ENCODE data around the gene GPRIN1.
"Not testable (repeated sequence)": the region's sequence is repeated elsewhere in the genome, so short reads cannot be mapped to it uniquely, and the experiment has no call there.

Gene GPRIN1

DNA sequence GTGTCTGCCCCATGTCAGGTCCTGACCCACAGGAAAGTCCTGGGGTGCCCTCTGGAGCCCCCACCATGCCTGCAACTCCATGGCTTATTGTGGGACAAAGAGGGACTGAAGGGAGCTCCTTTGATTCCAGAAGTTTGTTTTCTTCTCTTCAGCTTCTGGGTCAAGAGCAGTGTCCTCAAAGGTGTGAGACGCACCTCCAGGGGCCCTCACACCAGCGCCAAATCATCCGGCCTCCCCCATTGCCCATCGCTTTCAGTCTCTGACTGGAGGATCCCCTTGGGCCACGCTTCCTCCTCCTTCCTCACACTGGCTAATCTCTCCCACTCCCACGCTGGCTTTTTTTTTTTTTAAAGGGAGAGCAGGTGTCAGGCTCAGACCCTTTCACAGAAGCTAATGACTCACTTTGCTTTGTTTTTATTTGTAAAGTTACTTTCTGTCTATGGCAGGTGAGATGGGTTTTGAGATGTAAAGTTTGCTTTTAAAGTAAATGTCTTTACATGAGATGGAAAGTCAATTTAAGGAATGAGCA lies 44.1 kb downstream of the GPRIN1 start:
- no peak for DNase-seq

DNA sequence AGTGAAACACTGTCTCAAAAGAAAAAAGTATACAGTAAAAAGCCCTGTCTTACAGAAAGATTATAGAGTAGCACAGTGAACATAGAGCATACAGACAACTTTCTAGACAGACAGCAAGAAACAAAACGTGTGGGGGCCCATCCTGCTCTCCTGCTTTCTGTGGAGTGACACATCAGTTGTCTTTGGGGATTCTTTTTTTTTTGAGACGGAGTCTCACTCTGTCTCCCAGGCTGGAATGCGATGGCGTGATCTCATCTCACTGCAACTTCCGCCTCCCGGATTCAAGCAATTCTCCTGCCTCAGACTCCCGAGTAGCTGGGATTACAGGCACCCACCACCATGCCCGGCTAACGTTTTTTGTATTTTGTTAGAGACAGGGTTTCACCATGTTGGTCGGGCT lies 46.0 kb downstream of the GPRIN1 start:
- DNase-seq: no peak

DNA sequence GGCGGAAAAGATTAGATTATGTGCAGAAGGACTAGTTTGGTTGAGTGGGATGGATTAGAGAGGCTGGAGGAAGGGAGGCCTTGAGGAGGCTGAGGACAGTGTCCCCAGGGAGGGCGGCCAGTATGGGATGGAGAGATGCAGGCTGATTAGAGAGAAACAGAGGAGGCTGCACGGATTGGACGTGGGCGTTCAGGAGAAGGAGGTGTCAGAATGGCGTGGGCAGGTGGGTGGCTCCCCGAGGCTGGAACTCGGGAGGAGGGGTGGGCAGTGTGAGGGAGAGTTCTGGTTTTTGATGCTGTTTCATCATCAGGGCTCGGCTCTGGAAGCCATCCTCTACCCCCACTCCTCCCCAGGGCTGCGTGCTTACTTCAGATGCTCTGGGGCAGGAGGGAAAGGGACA lies 47.8 kb downstream of the GPRIN1 start:
- DNase-seq: no peak

DNA sequence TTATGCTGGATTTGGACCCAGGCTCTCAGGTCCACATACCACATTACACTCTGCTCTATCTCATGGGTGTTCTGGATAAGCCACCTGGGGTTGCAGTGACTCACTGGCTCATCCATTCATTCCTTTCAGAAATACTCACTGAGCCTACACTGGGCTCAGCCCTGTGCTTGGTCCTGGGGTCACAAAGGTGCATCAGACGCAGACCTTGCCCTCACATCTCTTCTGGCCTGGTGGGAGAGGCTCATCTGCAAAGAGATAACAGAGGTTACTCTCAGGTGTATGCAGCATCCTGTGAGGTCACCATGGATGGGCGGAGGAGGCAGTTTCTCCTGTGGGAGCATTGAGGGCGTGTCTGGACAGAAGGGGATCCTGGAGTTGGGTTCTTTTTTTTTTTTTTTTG lies 48.7 kb downstream of the GPRIN1 start:
- DNase-seq: no peak

DNA sequence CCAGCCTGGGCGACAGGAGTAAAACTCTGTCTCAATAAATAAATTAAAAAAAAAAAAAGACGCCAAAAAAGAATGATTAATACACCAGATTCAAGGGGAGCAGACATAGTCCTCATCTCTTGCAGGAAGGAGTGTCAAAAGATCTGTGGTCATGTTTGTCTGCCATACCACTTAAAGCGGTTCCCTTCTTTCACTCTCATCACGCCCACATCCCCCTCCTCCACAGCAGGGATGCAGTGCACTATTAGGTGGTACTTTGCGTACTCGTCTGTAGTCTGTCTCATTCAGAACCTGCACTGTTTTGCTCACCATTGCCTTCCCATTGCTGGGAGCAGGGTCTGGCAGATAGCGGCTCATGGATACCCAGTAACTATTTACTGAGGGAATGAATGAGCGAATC lies 49.6 kb downstream of the GPRIN1 start:
- DNase-seq: no peak

DNA sequence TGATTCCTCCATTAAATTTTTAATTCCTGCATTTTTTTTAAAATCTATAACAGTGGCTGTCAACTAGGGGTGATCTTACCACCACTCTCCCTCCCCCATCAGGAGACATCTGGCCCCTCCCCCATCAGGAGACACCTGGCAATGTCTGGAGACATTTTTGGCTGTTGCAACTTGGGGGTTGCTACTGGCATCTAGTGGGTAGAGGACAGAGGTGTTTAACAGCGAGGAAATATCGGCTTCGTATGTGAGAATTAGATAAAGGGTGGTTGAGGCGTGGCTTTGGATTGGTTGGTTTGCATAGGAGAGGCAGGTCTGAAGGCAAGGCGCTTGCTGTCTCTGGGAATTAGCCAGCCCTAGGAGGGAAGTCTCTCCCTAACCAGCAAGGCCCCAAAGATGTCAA lies 50.3 kb downstream of the GPRIN1 start:
- no peak for DNase-seq

DNA sequence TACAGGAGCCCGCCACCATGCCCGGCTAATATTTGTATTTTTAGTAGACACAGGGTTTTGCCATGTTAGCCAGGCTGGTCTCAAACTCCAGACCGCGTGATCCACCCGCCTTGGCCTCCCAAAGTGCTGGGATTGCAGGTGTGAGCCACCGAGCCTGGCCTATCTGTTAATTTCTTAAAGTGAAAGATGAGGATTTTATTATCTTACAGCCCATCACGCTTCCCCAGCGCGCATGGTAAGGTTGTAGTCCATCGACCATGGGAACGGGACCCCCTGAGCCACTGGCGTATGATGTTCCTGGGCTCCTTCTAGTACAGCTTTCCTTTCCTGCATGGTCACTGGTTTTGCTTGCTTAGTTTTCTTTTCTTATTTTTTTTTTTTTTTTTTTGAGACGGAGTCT lies 52.1 kb downstream of the GPRIN1 start:
- no peak for DNase-seq

DNA sequence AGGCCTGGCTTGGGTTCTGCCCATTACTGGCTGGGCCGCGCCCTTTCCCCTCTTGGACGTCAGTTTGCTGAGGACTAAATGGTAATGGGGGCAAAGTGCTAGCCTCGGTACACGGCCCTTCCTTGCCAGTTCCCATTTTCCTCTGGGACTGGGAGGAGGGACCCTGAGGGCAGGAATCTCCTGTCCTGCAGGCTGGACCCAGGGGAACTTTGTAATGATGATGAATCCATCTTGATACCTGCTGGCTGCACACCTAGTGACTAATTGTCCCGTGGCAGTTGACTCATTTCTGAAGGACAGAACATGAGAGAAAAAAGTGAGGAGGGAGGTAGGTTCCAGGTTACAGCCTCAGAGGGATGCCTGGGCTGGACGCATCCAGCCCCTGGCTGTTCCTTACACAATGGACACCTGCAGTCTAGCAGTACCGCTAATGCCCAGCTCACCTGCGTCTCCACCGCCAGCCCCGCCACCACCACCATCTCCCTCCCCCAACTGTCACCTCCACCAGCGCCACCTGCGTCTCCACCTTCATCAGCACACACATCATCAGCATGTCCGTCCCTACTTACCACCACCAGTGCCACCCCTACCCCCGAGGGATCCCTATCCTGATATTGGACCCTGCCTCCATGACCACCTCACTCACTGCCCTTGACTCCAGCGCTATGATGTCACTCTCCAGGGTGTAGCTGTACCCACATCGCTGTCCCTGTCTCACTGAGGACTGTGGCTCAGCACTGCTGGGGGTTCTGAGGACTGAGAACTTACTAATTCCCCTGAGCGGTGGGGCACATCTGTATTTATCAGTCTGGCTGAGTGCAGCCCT lies 56.5 kb downstream of the GPRIN1 start:
- DNase-seq: peak; percentile 80

DNA sequence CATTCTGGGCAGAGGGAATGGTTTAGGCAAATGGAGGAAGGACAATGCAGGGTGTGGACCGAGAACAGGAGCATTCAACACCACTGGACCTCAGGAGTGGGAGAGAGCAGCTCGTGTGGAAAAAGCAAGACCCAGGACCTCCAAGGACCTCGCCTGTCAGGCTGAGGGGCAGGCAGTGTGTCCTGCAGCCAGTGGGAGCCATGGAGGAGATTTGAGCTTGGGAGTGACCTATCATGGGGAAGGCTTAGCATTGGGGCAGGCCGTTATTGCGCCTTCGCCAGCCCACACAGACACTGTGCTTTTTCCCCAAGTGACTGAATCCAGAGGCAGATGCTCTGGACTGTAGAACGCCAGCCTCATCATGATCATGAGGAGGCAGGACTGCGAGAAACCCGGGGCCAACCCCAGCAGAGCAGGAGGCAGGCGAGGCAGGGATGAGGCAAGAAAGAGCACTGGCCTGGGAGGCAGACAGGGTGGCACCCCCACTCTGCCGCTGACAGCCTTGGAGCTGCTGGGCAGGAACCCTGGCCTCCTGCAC lies 57.6 kb downstream of the GPRIN1 start:
- no peak for DNase-seq

DNA sequence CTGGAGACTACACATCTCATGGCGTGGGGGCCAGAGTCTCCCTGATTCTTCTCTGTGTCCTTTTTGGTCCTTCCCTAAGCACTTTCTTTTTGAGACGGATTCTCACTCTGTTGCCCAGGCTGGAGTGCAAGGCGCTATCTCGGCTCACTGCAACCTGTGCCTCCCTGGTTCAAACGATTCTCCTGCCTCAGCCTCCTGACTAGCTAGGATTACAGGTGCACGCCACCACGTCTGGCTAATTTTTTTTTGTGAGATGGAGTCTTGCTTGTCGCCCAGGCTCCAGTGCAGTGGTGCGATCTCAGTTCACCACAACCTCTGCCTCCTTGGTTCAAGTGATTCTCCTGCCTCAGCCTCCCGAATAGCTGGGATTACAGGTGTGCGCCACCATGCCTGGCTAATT lies 59.0 kb downstream of the GPRIN1 start:
- not testable (repeated sequence) for DNase-seq

DNA sequence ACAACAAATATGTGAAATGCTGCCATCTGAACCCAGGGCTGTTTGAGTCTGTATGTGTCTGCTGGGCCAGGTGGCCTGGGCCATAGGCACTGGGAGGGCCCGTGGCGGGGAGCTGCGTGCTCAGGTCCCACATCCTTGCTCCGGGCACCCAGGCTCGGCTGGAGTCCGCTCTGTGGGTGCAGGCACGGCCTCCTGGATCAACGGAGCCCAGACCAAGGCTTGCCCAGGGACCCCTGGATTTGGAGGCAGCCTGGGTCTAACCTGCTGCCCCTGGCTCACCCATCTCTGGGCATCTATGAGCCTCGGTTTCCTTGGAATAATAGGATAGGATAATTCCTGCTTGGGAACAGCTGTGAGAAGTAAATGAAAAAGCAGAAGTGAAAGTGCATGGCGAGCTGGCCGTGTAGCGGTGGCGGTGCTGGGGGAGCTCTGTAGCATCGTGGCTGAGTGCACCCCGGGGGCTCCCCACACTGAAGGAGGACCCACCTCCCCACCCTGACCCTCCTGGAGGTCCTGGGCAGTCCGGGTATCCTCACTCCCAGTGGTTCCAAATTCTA lies 59.6 kb downstream of the GPRIN1 start:
- DNase-seq: no peak

DNA sequence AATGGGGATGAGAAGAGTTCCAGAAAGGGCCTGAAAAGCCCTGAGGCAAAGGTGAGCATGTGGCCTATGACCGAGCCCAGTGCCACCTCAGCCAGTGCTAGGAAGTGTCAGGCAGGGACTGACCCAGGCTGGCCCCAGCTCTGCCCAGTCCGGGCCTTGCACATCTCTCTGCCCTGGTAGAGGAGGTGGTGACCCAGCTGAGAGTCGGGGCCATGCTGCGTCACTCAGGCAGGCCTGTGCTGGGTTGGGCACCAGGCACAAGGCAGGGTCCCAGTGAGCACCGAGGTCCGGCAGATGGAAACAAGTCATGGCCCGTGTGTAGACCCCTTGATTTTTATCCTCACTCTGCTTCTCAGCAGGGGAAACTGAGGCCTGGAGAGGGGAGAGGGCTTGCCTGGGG lies 60.1 kb downstream of the GPRIN1 start:
- no peak for DNase-seq

DNA sequence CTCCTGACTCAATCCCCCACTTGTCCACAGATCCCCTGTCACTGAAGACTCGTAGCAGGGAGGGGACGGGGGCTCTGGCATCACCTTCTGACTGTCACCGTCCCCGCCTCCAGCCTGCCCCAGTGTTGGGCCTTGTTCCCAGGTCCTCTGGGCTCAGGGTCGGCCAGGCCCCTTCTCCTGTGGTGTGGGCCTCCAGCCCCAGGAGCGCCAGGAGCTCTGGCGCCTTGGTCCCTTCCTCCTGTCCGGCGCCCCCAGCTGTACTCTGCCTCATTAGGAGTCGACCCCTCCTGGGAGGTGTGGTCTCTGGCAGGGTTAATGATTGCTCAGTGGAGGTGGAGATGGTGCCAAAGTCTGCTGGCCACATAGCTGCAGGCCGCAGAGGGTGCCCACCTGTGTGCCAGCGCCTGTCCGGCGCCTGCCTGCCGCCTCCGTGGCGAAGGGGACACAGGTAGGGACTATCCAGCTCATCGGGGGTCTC lies 61.0 kb downstream of the GPRIN1 start, which contains the start of gene CDHR2:
Gene CDHR2, plus strand, starts transcription at position 376 of the 478 bp plus-strand sequence. CDS start 16,011 bp downstream, outside the sequence.
- no peak for DNase-seq

DNA sequence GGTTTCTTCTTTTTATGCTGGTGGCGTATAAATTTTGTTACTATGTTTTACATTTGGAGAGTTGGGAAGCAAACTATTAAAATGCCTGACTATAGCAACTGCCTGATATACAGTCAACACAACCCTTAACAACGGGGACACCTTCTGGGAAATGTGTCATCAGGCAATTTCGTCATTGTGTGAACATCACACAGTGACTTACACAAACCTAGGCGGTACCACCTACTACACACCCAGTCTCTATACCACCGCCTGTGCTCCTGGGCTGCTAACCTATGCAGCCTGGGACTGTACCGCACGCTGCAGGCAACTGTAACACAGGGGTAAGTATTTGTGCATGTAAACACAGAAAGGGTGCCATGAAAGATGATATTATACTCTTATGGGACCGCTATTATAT lies 62.2 kb downstream of the GPRIN1 start:
- peak; percentile 70 for DNase-seq

Data from DMS53 (cell line).